Karpas-422 (cell line): ENCODE results near the gene RHOU. TPM values are rescaled to one million over a fixed set of nuclear protein-coding genes. Genes with fewer than 3 reads are reported as not detected.

Experiments used
- DNase-seq: peaks from one replicate; pipeline ENCODE4 v3.0.0-alpha.2; 2015
- H2AFZ ChIP-seq: fragments of 200-600 bp; sonication (generic); 2 replicates; pipeline ENCODE4 v1.6.1; 2014; ENCODE audit warnings: antibody characterized with exemption, low read length, mixed read lengths
- H3K27ac ChIP-seq: fragments of 200-600 bp; sonication (generic); 2 replicates; pipeline ENCODE4 v1.5.1; 2014; ENCODE audit warnings: mild to moderate bottlenecking, low read length, moderate library complexity
- H3K27me3 ChIP-seq: fragments of 200-600 bp; sonication (generic); 2 replicates; pipeline ENCODE4 v1.6.1; 2014; ENCODE audit warnings: low read length, mixed read lengths
- H3K36me3 ChIP-seq: fragments of 200-600 bp; sonication (generic); 2 replicates; pipeline ENCODE4 v1.6.1; 2014; ENCODE audit warnings: low read length, mixed read lengths; ENCODE audit not compliant: insufficient read depth
- H3K4me1 ChIP-seq: fragments of 200-600 bp; sonication (generic); 2 replicates; pipeline ENCODE4 v1.6.1; 2014; ENCODE audit warnings: mild to moderate bottlenecking, low read length, mixed read lengths
- H3K4me2 ChIP-seq: fragments of 200-600 bp; sonication (generic); 2 replicates; pipeline ENCODE4 v1.6.1; 2014; ENCODE audit warnings: low read length, low read depth, mild to moderate bottlenecking; ENCODE audit not compliant: poor library complexity, severe bottlenecking
- H3K4me3 ChIP-seq: fragments of 200-600 bp; sonication (generic); 2 replicates; pipeline ENCODE4 v1.5.1; 2014; ENCODE audit warnings: mild to moderate bottlenecking, antibody characterized with exemption, low read length, mixed read lengths
- H3K79me2 ChIP-seq: fragments of 200-600 bp; sonication (generic); 2 replicates; pipeline ENCODE4 v1.6.1; 2014; ENCODE audit warnings: mild to moderate bottlenecking, low read length, mixed read lengths
- H3K9ac ChIP-seq: fragments of 200-600 bp; sonication (generic); 2 replicates; pipeline ENCODE4 v1.6.0; 2014; ENCODE audit warnings: low read length
- H3K9me2 ChIP-seq: fragments of 200-600 bp; sonication (generic), shearing (Covaris generic); replicated peaks from 2 replicates; pipeline ENCODE4 v1.6.0; 2014; ENCODE audit warnings: mild to moderate bottlenecking, low read length, moderate library complexity; ENCODE audit not compliant: insufficient read depth
- H3K9me3 ChIP-seq: fragments of 300-700, 200-600 bp; sonication (generic); 2 replicates; pipeline ENCODE4 v1.6.1; 2014; ENCODE audit warnings: low read length, mixed read lengths
- H4K20me1 ChIP-seq: fragments of 200-600 bp; sonication (generic); 2 replicates; pipeline ENCODE4 v1.6.1; 2014; ENCODE audit warnings: mild to moderate bottlenecking, antibody characterized with exemption, low read length, low read depth; ENCODE audit not compliant: insufficient read depth
- total RNA-seq: library from RNA; depleted of rRNA; stranded (reverse); fragments of >200 nt; shearing (Covaris generic); gene quantifications from 2 replicates; pipeline ENCODE4 v1.2.3, GENCODE V29; 2014; ENCODE audit warnings: low replicate concordance

RHOU gene
- total RNA-seq, 1 experiment from 2014 or later, result not detected

- H3K9me2 ChIP-seq, result no peaks in the 10 kb centered on the region
- no peak overlapping the region for H3K27ac ChIP-seq
- H3K79me2 ChIP-seq, result no peaks in the 10 kb centered on the region
- no peaks in the 10 kb centered on the region for H3K27me3 ChIP-seq
- no peaks in the 10 kb centered on the region for H4K20me1 ChIP-seq
- H2AFZ ChIP-seq, result no peak overlapping the region
- no peak overlapping the region for H3K9ac ChIP-seq
- no peak overlapping the region for H3K4me2 ChIP-seq
- no peaks in the 10 kb centered on the region for H3K36me3 ChIP-seq
- no peak for DNase-seq
- H3K9me3 ChIP-seq, result no peaks in the 10 kb centered on the region
- no peaks in the 10 kb centered on the region for H3K4me1 ChIP-seq
- H3K4me3 ChIP-seq, result no peak overlapping the region
Observed at GRCh38 chr1:228725178-228725577, 10.1 kb upstream of the RHOU start.

- no peaks in the 10 kb centered on the region for H3K36me3 ChIP-seq
Observed at GRCh38 chr1:228727681-228728171, 7.6 kb upstream of the RHOU start.

GRCh38 chr1:228732426-228732825, 2.9 kb upstream of the RHOU start:
- Histone ChIP-seq H3K9me2 (no peaks in the 10 kb centered on the region), H3K4me2 (no peak overlapping the region), H2AFZ (no peak overlapping the region), H3K9me3 (no peaks in the 10 kb centered on the region), H3K9ac (no peak overlapping the region), H3K27ac (no peak overlapping the region), H3K4me1 (no peaks in the 10 kb centered on the region), H4K20me1 (no peaks in the 10 kb centered on the region), H3K79me2 (no peaks in the 10 kb centered on the region), H3K27me3 (no peaks in the 10 kb centered on the region), H3K36me3 (no peaks in the 10 kb centered on the region), H3K4me3 (no peak overlapping the region)
- DNase-seq, result no peak

More at GRCh38 chr1:228727681-228728171, 7.6 kb upstream of the RHOU start:
- no peak overlapping the region for H2AFZ ChIP-seq
- no peak overlapping the region for H3K27ac ChIP-seq
- no peaks in the 10 kb centered on the region for H4K20me1 ChIP-seq
- no peak overlapping the region for H3K4me3 ChIP-seq
- no peak overlapping the region for H3K9ac ChIP-seq
- H3K27me3 ChIP-seq, result no peaks in the 10 kb centered on the region
- H3K79me2 ChIP-seq, result no peaks in the 10 kb centered on the region
- no peaks in the 10 kb centered on the region for H3K4me1 ChIP-seq
- no peak for DNase-seq
- no peaks in the 10 kb centered on the region for H3K9me3 ChIP-seq
- H3K4me2 ChIP-seq, result no peak overlapping the region
- no peaks in the 10 kb centered on the region for H3K9me2 ChIP-seq

GRCh38 chr1:228733576-228733975, 1.7 kb upstream of the RHOU start:
- no peak overlapping the region for H3K9ac ChIP-seq
- no peak overlapping the region for H3K4me3 ChIP-seq
- no peaks in the 10 kb centered on the region for H3K4me1 ChIP-seq
- DNase-seq, result no peak
- H3K79me2 ChIP-seq, result no peaks in the 10 kb centered on the region
- no peaks in the 10 kb centered on the region for H4K20me1 ChIP-seq
- H3K9me2 ChIP-seq, result no peaks in the 10 kb centered on the region
- H3K4me2 ChIP-seq, result no peak overlapping the region
- H3K27ac ChIP-seq, result no peak overlapping the region
- H3K36me3 ChIP-seq, result no peaks in the 10 kb centered on the region
- no peak overlapping the region for H2AFZ ChIP-seq
- no peaks in the 10 kb centered on the region for H3K9me3 ChIP-seq
- no peaks in the 10 kb centered on the region for H3K27me3 ChIP-seq

- no peaks in the 10 kb centered on the region for H3K9me3 ChIP-seq
- no peaks in the 10 kb centered on the region for H4K20me1 ChIP-seq
- no peaks in the 10 kb centered on the region for H3K79me2 ChIP-seq
- H3K4me1 ChIP-seq, result no peaks in the 10 kb centered on the region; the same call in 1 of the 2 replicates
- H3K9ac ChIP-seq, result no peak overlapping the region
- no peak for DNase-seq
- no peaks in the 10 kb centered on the region for H3K9me2 ChIP-seq
- no peaks in the 10 kb centered on the region for H3K27me3 ChIP-seq
- no peaks in the 10 kb centered on the region for H3K36me3 ChIP-seq
- H2AFZ ChIP-seq, result no peak overlapping the region
- no peak overlapping the region for H3K4me2 ChIP-seq
- H3K4me3 ChIP-seq, result no peak overlapping the region
- H3K27ac ChIP-seq, result no peak overlapping the region
Observed at GRCh38 chr1:228735871-228736586, 750 bp downstream of the RHOU start.

GRCh38 chr1:228736844-228737445, 1.7 kb downstream of the RHOU start:
- H3K4me2 ChIP-seq, result no peak overlapping the region
- H4K20me1 ChIP-seq, result no peaks in the 10 kb centered on the region
- no peaks in the 10 kb centered on the region for H3K79me2 ChIP-seq
- H3K9me3 ChIP-seq, result no peaks in the 10 kb centered on the region
- H3K27me3 ChIP-seq, result no peaks in the 10 kb centered on the region
- H3K9ac ChIP-seq, result no peak overlapping the region
- no peak overlapping the region for H3K27ac ChIP-seq
- no peaks in the 10 kb centered on the region for H3K36me3 ChIP-seq
- H3K4me3 ChIP-seq, result no peak overlapping the region
- no peak for DNase-seq
- no peaks in the 10 kb centered on the region for H3K9me2 ChIP-seq
- no peak overlapping the region for H2AFZ ChIP-seq
- no peaks in the 10 kb centered on the region; the same call in 1 of the 2 replicates for H3K4me1 ChIP-seq

GRCh38 chr1:228737601-228738041, 2.3 kb downstream of the RHOU start:
- Histone ChIP-seq H3K4me2 (no peak overlapping the region), H3K27ac (no peak overlapping the region), H3K79me2 (no peaks in the 10 kb centered on the region)

GRCh38 chr1:228739826-228740225, 4.5 kb downstream of the RHOU start:
- no peak for DNase-seq
- no peaks in the 10 kb centered on the region for H4K20me1 ChIP-seq
- no peaks in the 10 kb centered on the region for H3K36me3 ChIP-seq

More at GRCh38 chr1:228737601-228738041, 2.3 kb downstream of the RHOU start:
- Histone ChIP-seq H4K20me1 (no peaks in the 10 kb centered on the region), H3K9ac (no peak overlapping the region), H3K4me1 (no peaks in the 10 kb centered on the region; the same call in 1 of the 2 replicates), H3K36me3 (no peaks in the 10 kb centered on the region), H3K9me3 (no peaks in the 10 kb centered on the region), H3K9me2 (no peaks in the 10 kb centered on the region), H2AFZ (no peak overlapping the region), H3K4me3 (no peak overlapping the region), H3K27me3 (no peaks in the 10 kb centered on the region)
- DNase-seq, result no peak

More at GRCh38 chr1:228739826-228740225, 4.5 kb downstream of the RHOU start:
- H2AFZ ChIP-seq, result no peak overlapping the region
- H3K27ac ChIP-seq, result no peak overlapping the region
- H3K4me3 ChIP-seq, result no peak overlapping the region
- H3K4me2 ChIP-seq, result no peak overlapping the region
- no peaks in the 10 kb centered on the region for H3K9me2 ChIP-seq
- no peaks in the 10 kb centered on the region for H3K9me3 ChIP-seq
- no peaks in the 10 kb centered on the region for H3K79me2 ChIP-seq
- H3K27me3 ChIP-seq, result no peaks in the 10 kb centered on the region
- no peaks in the 10 kb centered on the region; the same call in 1 of the 2 replicates for H3K4me1 ChIP-seq
- no peak overlapping the region for H3K9ac ChIP-seq
